Skeletal muscle cell (primary cell): ENCODE measurements around the gene CASP7.

Experiments used
- DNase-seq: peaks from one replicate; pipeline ENCODE4 v3.0.0-alpha.2; 2010; ENCODE audit warnings: low read depth
- H3K4me3 ChIP-seq: 2 replicates; pipeline ENCODE4 v1.5.1; 2011; ENCODE audit warnings: low read depth, mild to moderate bottlenecking, control low read depth, low read length, moderate library complexity

Gene CASP7

DNA sequence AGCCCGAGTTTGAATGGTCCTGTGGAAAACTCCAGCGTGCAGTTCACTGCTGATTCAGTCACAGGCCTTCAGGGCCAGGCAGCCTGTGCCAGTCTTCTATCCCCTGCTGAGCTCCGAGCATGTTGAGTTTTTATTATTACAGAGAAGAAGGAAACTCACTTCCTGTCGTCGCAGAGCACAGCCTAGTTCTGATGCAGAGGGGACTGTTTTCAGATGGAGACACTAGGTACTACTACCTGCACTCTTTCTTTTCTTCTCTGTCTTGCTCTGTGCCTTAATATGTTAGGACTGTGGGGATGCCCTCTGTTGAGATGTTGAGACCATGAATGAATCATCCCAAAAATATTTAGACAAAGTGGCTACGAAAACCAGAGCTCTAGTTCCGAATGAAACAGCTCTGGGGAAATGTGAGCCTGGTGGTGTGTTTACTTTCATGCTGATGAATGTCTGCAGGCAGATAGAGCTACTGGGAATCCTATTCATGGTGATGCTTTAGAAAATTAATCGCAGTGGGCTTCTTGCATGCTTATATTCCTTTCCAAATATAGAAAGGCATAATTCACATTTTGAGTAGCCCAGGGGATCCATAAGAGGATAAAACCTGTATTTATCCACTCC, 29.6 kb downstream of the CASP7 start:
- H3K4me3 ChIP-seq: no peak overlapping the region
- peak; percentile 38 for DNase-seq

DNA sequence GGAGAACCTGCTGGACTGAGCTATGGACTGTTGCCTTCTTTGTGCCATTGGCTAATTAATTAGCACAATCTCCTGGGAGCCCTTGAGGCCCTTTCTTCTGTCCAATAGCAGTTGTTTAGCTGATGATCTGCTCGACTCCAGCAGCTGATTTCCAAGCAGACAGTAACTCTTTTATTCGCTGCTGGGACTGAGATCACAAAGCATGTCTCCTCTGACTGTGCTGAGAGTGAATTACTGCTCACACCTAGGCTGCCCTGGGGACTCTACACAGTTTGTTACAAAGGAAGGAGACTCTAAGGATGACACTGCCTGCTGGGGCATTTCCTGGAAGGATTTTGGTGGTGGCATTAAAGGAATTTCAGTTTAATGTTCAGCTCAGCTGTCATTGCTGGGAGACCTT, 31.4 kb downstream of the CASP7 start:
- no peak for DNase-seq
- H3K4me3 ChIP-seq: no peak overlapping the region

DNA sequence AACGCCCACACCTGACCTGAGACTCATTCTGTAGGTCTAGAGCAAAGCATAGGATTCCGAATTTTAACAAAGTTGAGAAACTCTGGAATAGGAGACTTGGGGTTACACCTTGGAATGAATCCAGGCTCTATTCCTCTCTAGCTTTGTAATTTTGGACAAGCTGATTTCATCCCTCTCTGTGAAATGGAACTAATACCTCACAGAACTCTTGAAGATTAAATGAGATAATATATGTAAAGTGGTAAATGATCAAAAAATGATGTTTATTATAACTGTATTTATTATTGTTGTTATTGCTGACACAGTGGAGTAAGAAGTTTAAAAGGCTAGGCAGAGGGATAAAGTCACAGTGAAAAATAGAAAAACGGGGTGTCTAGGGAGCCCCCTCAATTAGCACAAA, 32.3 kb downstream of the CASP7 start:
- DNase-seq: no peak
- no peak overlapping the region for H3K4me3 ChIP-seq

DNA sequence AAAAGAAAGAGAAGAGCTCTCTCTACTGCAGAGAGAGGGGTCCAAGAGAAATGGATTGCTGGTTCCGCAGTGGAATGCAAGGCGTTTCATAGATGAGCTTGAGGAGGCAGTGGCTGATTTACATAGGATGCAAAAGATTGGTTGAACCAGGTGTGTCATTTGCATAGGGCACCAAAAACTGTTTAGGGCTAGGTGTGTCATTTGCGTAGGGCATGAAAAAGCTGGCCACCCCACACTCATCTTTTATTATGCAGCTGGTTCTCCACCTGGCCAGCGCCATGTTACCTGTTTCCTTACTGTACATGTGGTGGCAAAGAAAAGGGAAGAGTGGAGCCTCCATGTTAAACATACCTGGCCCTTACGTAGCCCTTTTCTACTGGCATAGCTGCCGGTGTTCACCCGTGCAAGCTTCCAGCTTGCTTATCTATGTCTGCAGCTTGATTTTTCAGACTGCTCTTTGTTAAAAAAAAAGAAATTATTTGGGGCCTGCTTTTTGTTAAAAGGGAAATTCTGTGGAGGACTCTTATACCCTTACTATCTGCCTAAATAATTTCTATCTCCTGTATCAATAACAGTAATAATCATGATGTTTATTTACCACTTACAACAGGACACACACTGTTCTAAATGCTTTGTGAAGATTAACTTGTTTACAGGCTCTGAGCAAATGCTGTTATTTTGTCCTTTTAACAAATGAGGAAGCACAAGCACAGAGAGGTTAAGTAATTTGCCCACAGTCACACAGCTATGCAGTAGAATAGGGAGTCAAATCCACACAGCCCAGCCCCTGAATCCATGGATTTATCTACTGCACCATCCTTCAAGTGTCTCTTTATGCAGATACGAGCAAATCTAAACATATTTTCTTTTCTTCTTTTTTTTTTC, 33.3 kb downstream of the CASP7 start:
- no peak for DNase-seq
- no peak overlapping the region for H3K4me3 ChIP-seq

DNA sequence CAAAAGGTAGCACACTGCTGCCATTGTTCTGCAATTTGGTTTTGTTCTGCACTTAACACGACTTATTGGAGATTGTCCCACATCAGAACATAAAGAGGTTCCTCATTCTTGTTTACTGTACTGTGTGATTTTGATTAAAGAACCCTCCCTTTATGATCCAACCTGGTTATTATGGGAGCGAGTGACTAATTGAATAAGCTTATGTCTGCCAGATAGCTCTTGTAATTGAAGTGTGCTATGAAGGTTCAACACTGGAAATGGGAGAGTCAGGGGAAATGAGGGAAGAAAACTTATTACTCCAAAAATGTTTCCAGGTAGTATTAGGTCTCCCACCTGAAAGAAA, 33.9 kb downstream of the CASP7 start:
- no peak for DNase-seq
- no peak overlapping the region for H3K4me3 ChIP-seq

DNA sequence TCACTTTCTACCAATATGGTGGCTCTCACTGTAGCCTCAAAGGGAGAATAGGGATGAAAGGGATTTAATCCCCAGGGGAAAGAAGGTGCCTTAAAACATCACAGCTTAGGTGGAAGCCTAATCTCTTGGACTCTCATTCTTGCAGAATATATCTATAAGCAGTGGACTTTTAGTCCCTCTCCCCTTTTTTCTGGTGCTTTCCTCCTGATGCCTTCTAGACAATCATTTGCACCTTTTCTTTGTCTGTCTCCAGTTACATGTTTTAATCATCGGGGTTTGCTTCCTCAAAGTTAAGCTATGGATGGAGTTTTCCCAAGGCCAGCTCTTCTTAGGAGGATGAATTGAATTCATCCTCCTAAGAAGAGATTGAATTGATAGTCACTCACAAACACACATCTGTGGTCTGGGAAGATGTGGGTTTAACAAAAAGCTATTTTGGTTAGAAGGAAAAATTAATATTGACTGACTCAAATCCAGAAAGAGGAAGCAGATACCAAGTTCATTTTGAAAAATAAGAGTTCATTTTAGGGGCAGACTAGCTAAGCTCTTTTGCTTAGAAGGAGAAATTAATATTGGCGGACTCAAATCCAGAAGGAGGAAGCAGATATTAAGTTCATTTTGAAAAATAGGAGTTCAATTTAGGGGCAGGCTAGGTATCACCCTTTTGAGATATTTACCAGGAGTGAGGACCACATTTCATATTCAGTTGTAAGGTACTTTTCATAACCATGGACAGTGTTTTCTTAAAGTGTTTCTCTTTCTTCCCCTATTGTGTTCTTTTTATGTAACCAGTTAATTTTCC, 36.6 kb downstream of the CASP7 start:
- H3K4me3 ChIP-seq: no peak overlapping the region
- no peak for DNase-seq

DNA sequence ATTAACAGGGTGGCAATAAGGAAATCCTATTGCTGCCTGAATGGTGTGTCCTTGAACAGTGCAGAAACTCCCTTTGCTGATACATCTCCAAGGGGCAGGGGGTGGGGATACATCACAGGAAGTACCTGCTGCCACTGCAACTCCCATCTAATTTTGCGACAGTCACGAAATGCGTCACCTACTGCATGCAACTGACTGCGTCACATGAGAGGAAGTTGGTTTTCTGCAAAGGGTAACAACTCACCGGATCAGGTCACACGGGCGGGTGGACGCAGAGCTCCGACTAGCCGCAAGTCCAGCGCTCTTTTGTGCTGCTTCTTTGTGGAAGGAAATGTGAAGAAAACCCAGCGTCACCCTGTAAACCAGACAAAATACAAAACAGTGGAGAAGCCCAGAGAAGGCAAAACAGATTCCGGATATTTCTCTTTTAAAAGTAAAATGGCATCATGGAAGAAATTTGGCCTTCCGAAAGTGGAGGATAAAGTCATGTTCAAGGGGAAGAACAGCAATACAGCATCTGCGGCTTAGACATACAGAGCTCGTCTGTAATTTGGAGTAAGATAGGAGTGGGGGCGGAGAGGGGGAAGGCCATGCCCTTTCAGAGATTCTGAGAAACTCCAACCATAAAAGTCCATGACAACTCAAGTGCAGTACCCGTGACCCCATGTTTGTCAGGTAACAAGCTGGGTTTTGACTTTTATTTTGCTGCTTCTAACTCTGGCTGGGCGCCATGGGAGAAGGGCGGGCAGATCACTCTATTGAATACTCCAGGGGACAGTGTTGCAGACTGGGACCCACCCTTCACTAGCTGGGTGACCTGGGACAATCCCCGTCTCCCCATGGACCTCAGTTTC, 39.5 kb downstream of the CASP7 start:
- no peak overlapping the region for H3K4me3 ChIP-seq
- DNase-seq: no peak

DNA sequence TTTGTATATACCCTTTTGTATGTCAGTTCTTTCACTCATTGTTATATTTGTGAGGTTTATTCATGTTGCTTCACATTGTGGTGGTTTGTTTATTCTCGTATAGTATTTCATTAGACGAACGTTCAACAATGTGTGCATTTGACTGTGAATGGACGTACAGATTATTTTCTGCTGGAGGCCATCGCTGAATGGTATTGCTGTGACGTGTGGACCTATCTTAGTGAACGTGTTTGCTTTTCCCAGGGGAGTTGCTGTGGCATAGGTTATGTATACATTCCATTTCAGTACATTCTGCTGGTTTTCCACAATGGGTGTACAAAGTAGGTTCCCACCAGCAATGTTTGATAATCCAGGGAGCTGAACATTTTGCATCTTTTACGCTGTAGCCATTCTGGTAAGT, 40.7 kb downstream of the CASP7 start:
- DNase-seq: no peak
- no peak overlapping the region for H3K4me3 ChIP-seq

DNA sequence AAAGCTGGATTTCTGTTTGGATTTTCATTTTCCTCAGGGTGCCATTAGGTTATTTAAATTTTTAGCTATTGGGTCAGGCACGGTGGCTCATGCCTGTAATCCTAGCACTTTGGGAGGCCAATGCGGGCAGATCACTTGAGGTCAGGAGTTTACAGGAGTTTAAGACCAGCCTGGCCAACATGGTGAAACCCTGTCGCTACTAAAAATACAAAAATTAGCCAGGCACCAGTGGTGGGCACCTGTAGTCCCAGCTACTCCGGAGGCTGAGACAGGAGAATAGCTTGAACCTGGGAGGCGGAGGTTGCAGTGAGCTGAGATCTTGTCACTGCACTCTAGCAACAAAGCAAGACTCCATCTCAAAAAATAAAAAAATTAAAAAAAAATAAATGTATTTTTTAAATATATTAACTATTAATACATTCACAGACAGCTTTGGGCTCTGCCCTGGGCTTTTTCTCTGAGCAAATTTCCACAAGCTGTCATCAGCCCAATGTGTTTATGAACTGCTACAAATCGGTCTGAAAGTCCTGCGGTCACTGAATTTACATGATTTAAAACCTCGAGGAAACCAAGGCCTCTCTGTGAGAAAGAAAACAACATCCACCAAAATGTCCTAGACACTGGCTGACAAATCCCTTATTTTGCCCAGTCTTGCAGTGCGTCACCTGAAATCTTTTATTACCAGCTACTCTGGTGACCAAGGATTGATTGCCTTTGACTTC, 52.6 kb downstream of the CASP7 start:
- no peak for DNase-seq

DNA sequence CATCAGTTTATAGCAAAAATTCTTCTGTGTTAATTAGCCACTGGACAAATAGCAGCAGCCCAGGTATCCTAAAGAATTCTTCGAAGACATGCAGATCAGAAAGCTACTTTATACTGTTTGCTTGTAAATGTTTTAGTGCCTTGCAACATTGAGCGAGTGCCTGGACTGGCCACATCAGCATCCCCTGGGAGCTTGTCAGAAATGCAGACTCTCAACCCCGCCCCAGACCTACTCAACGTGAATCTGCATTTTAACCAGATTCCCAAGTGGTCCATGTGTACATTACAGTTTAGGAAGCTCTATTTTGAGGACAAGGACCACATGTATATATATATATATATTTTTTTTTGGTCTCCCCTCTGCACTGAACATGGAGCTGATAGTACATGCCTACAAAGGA, 53.3 kb downstream of the CASP7 start:
- DNase-seq: no peak
- H3K4me3 ChIP-seq: no peak overlapping the region

More for the DNA sequence above, 52.6 kb downstream of the CASP7 start:
- H3K4me3 ChIP-seq: no peak overlapping the region

DNA sequence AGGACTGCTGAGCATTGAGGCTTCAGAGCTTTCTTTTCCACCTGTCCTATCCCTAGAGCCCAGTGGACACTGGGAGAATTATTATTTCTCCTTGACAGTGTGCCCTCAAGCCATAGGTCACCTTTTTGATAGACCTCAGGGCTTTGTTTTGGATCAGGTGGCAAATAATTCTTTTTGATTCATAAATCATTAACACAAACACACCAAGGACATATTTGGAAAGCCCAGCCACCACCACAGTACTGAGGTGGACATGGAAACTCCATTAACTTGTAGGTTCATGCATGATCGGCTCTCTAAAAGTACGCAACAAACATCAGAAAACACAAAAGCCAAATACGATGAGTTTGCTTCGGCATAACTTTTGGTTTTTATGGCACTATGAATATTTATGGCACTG, 53.9 kb downstream of the CASP7 start:
- no peak overlapping the region for H3K4me3 ChIP-seq
- no peak for DNase-seq

DNA sequence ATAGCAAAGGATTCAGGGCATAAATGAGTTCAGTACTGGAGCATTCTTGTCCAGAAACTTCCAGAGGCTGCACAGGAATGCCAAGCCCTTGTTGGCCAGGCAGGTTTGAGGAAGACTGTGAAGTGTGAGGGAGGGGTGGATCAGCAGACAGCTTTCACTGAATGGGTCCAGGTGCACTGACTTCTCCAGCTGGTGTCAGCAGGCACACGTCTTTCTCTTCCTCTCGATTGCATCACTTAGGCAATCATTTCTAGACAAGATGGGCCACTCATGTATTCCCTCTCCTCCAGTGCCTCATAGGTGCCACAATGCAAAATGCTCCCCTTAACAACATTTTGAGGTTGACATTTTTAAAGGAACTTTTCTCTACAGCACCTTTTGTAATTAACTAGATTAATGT, 56.2 kb downstream of the CASP7 start:
- no peak overlapping the region for H3K4me3 ChIP-seq
- no peak for DNase-seq

DNA sequence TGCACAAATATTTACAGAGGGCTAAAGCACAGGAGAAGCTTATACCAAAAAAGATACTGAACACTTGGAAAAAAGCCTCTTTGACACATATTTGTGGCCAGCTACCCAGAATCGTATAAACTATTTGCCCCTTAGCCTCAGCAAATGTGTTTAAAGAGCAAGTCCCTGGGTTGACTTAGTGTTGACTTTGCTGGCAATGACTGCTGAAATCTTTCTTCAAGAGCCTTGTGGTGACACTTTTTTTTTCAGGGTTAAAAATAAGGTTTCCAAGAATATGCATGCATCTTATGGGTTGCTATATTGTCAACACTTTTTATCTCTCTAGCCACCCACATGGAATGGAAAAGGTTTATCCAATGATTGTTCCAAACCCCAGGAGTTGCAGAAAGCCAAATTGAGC, 56.9 kb downstream of the CASP7 start:
- no peak overlapping the region for H3K4me3 ChIP-seq
- no peak for DNase-seq

DNA sequence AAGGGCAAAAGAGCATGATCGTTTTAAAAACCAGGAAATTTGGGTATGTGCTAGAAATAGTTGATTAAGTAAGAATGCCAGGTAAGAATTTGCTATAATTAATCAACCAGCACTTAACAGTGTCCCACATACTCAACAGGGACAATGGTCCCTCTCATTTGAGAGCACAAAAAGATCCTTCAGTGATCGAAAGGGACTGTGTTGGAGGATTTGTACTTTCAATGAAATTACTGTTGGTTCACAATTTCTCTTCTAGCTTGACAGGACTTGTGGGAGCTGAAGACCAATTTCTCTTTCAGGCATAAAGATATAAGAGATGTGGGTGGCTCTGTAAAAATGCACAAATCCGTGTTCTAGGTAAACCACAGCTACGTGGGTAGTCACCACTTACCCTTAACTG, 59.3 kb downstream of the CASP7 start:
- no peak for DNase-seq
- H3K4me3 ChIP-seq: no peak overlapping the region

DNA sequence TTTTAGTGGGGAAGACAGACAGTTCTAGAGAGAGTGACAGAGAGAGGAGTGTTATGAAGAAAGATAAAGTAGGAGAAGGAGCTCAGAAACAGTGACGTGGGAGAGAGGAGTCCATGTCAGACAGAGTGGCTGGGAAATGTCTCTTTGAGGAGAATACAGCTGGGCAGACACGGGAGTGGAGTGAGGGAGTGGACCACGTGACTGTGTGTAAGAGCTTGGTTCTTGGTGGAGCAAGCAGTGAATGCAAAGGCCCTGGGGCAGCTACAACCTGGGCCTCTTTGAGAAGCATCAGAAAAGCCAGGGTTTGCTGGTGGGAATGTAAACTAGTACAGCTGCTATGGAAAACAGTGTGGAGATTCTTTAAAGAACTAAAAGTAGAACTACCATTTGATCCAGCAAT, 59.9 kb downstream of the CASP7 start:
- H3K4me3 ChIP-seq: no peak overlapping the region
- DNase-seq: no peak

DNA sequence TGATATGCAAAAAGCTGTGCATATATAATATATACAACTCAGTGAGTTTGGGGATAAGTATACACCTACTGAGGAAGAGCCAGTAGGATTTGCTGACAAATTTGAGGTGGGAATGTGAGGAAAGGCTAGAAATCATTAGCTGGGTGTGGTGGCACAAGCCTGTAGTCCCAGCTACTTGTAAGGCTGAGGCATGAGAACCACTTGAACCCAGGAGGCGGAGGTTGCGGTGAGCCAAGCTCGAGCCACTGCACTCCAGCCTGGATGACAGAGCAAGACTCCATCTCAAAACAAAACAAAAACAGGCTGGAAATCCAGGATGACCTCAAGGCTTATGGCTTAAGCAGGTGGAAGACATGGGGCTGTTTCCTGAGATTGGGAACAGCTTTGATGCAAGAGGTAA, 61.1 kb downstream of the CASP7 start:
- no peak overlapping the region for H3K4me3 ChIP-seq
- DNase-seq: no peak

DNA sequence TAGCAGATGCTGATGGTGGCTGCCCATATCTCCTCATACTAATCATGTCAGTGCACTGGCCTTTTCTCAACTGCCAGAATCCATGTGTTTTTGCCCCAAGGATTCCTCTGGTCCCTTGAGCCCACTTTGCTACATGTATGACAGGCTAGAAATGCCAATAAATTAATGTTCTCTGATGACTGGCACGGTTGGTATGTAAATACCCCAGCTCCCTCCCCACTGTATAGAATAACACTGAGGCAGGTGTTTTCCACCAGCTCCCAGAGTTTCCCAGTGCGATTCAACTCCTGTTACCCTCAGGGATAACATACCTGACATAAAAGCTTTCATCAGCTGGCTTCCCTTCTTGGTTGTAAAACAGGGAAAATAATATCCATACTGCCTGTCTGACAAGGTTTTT, 62.8 kb downstream of the CASP7 start:
- H3K4me3 ChIP-seq: no peak overlapping the region
- no peak for DNase-seq

DNA sequence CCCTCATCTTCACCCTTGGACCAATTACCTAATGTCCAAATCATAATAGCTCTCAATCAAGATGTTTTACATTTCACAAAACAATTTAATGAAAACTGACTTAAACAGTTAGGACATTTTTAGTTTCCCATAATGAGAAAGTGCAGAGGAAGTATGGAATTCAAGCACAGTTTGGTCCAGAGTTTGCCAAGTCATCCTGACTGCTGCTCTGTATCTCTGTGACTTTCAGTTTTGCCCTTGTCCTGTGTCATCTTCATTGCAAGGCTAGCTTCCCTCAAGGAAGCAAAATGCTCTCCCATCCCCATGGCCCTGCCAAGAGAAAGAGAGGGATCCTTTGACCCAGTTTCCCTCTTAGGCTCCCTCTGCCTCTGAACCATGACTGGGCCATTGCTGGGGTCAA, 63.9 kb downstream of the CASP7 start:
- H3K4me3 ChIP-seq: no peak overlapping the region
- no peak for DNase-seq

DNA sequence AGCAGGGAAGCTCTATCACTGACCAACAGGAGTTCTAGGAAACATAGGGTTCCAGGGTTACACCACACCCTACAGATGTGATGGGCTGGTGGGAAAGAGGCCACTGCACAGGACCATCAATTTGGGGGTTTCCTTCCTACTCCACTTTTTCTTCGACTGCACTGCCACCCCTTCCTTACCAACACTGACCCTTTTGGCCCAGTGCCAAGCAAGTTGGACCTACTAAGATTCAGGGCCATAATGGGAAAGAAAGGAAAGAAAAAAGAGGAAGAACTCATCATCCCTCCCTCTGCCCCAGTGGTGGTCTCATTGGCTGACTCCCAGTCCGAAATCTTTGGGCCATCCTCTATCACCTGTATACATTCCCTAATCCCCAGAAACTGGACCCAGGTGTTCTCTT, 65.7 kb downstream of the CASP7 start:
- H3K4me3 ChIP-seq: no peak overlapping the region
- no peak for DNase-seq
